ENCODE measurements around the gene HAPLN1.
A peak's percentile ranks its signal among the peaks of the same experiment; 100 is the strongest.

The HAPLN1 gene

DNA sequence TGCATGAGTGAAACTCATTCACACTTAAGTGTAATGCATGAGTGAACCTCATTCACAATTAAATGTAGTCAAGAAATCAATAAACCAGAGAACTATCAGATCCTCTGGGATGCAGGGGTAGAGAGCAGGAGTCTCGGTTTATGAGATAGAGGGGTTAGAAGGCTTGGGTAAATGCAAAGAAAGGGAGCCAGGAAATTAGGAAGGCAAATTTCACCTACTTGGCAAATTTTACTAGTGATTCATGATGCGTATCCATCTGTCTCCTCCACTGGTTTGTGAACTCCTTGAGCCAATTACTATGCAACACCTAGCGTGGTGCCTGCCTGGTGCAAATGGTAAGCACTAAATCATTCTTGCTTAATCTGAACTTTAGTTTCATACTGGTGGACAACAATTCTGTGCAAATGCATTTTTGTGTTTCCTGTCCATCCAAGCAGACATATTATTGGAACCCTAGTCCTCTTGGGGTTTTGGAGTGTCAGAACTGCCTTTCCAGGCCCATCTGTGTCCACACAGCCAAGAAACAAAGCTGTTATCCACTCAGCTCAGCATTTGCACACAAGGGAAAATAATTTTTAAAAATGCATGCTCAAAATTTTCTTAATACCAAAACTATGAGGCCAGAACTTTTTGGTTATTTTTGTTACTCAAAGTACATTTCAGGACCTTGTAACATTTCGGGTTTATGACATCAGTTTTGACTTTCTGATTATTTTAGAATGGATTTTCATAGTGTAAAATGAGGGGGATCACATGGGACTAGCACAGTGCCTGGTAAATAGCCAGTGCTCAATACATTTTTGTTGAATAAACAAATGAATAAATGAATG, 5.2 kb downstream of the HAPLN1 start:
- no peak for DNase-seq

DNA sequence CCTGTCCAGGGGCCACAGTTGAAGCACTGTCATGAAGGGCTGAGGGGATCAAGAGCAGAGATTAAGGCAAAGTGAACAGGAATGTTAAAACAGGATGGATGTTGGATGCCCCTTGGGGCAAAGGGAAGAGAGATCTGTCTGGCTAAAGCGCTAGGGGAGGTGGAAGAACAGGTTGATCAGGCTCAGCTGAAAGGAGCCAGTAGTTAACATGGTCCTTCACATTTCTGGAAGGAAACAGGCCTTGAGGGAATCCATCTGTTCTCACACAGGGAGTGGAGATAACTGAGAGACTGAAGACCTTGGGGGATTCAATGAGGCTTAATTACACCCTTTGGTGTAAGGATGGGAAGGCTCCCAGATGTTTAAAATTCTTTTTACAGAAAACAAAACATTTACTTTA, 5.8 kb downstream of the HAPLN1 start:
- no peak for DNase-seq

DNA sequence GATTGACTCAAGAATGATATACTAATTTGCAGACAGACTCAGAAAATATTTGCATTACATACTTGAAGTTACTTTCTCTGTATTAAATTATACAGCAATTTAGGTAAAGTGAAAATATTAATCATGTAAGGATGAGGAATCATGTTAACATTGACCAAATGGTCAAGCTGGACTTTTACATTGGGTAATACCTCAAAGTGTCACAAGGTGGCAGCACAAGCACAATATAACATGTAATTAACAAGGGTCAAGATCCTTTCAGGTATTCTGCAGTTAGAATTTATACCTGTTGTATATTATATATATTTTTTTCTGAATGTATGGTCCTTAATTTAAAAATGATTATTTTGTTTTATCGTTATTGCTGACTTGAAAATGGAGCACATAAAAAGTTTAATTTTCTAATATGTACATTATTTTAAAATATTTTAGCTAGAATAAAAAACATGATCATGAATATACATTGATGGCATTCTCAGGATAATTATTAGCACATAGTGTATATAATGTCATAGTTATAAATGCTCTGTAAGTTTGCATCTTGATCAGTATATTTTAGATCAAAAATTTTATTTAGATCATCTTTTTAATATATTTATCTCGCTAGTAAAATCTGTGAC, 8.6 kb downstream of the HAPLN1 start:
- peak; percentile 16 to 30 for DNase-seq

DNA sequence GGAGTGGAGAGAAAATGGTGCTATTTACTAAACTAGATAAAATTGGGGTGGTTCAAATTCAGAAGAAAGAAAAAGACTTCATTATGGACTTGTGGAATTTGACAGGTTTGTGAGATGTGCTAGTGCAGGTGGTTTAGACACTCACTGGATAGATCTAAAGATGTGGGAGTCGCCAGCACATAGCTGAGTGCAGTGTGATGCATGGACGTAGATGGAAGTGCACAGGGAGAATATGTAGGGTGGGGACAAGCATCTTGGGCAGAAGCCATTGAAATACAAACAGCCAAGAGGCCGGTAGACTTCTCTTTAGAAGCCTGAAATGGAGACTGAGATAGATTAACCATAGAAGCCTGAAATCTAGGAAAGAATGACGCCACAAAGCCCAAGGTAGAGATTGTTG, 10.7 kb downstream of the HAPLN1 start:
- no peak for DNase-seq

DNA sequence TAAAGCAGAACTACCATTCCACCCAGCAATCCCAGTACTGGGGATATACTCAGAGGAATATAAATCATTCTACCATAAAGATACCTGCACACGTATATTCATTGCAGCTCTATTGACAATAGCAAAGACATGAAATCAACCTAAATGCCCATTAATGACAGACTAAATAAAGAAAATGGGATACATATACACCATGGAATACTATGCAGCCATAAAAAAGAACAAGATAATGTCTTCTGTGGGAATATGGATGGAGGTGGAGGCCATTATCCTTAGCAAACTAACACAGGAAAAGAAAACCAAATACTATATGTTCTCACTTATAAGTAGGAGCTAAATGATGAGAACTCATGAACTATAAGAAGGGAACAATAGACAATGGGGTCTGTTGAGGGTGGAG, 12.5 kb downstream of the HAPLN1 start:
- no peak for DNase-seq

DNA sequence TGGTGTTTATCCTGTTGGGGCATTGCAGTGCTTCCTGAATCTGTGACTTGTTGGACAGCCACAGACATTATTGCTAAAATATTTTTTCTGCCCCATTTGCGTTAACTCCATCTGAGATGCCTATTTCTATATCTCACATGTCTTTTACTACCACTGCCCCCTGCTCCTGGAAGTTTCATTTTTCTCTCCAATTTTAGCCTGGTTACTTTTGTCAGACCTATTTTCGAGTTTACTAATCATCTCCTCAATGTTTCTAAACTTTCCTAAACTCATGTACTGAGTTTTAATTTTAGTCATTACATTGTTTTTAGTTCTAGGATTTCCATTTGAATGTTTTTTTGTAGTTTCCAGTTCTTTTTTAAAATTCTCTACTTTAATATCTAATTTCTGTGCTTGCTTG, 17.6 kb downstream of the HAPLN1 start:
- DNase-seq, result no peak

DNA sequence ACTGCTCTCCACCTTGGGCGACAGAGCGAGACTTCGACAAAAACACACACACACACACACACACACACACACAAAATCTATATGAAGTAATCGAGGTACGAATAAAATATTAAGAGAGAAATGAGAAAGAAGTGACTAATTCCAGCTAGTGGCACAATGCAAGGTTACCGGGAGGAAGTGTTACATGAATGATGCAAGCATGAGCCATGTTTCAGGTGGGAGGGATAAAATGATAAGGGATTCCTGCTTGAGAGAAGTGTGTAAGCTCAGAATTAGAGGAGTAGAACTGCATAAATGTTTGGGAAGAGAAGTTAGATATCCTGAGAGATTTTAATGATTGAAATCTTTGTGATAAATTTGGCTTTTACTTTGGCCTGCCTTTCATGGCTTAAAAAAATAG, 18.8 kb downstream of the HAPLN1 start:
- DNase-seq, result no peak

DNA sequence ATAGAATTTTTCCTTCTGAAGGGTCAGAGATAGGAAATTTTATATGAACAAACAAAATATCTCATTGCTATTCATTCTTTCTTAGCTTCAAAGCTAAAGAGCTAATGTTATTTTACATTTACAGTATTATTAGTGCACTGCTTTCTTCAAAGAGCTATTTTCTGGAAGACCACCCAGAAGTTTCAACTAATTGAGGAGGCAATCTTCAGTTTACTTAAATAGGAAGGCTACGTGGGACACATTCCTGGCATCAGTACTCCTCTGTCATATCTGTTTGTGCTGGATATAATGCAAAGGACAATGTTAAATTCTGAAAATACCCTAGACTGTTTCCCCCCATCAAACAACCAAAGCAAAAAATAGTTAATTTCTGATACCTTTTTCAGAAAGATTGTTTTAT, 30.8 kb downstream of the HAPLN1 start:
- DNase-seq, result no peak

DNA sequence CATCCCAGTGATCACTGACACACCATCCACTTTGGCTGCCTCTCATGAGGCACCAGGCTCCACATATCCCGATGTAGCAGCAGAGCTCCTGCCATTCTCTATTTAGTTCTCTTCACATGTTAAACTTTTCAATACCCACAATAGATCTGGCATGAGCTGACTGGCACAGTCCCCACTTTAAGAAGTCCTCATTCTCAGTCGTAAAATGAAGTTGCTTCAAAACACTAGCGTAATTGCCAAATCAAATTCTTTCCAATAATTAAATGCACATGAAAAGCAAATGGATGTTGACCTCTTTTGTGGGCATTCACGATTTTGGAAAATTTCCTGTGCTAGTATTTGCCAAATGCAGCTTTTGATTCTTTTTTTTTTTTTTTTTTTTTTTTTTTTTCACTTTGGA, 32.4 kb downstream of the HAPLN1 start:
- no peak for DNase-seq

DNA sequence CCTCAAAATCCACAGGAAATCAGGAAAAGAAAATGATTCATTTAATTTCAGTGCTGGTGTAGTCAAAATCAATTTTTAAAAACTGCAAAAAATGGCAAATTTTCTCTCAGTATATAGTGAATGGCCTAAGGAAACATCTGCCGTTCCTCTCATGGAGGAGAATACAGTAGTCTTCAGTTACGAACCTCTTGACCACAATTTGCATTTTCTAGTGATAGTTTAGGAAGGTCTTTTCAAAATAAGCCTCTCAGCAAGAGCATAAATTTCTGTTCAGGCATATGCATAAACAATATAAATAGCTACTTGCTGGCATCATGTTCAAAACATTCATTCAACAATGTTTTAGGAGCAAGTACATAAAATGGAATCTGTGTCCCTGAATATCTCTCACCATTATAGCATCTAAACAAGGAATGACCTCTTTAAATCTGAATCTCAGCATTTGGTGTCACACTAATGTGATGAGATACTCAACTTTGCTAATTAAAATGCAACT, 33.5 kb downstream of the HAPLN1 start:
- no peak for DNase-seq

DNA sequence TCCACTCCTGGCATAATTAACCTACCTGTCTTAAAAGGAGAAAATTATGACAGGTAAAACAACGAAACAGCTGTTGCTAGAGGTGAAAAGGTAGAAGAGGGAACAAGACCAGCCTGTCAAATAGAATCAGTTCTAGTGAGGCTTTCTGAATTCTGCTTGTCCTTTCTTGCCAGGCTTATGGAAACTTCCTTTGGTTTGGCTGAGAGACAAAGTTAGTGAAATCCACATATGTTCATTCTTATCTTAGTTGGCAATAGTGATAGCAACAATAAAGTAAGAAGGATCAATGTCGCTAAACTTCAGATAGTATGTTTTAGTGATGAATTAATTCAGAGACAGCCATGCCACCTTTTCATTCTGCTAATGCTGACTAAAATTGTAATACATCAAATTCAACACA, 34.4 kb downstream of the HAPLN1 start:
- no peak for DNase-seq

DNA sequence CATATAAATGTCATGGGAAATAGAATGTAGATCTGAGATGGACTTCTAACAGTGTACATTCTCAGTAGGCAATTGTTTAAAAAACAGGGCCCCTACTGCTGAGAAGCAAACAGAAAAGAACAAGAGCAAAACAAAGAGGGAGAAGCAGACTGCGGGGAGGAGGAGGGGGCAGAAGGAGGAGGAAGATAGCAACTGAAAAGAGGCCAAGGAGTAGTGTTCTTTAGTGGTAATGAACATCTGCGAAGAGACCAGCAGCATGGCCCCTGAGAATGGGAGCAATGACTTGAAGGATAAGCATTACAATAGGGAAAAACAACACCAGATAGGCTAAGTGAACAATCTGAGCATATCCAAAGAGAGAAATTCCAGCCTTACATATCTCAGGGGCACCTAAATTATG, 36.8 kb downstream of the HAPLN1 start:
- no peak for DNase-seq

DNA sequence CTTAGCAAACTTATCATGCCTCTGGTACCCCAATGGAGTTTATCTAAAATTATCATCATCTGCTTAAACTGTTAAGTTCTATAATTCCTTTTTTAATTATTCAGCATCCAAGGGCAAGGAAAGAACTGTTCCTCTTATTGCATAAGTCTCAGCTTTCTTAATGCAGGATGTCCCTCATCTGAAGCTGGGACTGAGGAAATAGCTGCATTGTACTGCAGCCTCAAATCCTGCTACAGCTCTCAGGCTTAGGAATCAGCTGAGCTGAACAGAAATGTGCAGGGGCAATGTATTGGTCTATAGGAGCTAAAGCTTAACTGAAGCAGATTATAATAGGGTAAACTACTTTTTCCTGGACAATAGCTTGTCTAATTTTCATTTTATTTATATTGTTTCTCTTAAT, 48.0 kb downstream of the HAPLN1 start:
- DNase-seq, result peak in 1 of 2 experiments; percentile 2

DNA sequence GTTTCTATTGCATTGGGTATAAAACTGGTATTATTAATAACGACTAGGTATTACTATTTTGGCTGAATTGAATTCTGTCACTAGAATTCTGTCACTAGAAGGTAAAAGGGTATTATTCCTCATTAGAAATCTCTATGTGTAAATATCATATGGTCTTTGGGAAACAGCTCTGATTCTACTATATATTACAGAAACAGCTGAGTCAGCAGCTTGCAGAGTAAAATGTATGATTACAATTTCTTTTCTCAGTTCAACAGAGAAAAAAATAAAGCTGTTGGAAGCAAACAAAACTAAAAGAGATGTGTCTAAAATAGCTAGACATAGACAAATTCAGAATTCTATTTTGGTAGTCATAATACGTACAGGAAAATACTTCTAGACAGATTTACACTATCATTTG, 48.5 kb downstream of the HAPLN1 start:
- DNase-seq, result no peak

DNA sequence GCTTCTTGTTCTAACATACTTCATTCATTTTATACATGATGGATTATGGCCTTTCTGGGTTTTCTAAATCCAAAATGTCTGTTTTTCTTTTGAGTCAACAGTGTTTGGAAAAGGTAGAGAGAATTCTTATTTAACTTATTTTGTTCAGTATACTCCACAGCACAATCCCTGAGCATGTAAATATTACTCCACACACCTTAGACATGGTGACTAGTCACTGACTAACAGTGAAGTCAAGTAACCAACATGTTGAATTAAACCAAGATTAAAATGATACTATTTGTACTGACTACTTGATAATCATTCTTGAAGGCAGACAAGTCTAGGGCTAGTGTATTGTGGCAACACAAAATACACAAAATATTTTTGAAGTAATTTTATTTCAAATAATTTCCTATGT, 55.0 kb downstream of the HAPLN1 start:
- DNase-seq, result no peak

DNA sequence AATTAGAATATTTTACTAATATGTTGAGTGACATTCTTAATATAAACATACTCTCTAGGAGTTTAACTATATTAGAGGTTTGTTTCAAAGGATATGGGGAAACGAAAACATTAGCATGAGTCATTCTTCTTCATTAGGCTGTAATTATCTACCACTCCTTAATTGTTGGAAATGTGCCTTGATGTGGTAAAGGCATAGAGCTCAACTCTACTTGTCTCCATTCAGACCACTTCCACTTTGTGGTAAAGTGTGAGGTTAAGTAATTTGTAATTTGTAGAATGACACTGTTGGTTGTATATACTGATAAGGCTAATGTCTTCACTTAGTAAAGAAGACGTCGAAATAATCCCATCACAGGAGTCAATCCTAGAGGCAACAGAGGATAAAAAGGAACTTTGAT, 58.1 kb downstream of the HAPLN1 start:
- peak; percentile 65 to 75 for DNase-seq

DNA sequence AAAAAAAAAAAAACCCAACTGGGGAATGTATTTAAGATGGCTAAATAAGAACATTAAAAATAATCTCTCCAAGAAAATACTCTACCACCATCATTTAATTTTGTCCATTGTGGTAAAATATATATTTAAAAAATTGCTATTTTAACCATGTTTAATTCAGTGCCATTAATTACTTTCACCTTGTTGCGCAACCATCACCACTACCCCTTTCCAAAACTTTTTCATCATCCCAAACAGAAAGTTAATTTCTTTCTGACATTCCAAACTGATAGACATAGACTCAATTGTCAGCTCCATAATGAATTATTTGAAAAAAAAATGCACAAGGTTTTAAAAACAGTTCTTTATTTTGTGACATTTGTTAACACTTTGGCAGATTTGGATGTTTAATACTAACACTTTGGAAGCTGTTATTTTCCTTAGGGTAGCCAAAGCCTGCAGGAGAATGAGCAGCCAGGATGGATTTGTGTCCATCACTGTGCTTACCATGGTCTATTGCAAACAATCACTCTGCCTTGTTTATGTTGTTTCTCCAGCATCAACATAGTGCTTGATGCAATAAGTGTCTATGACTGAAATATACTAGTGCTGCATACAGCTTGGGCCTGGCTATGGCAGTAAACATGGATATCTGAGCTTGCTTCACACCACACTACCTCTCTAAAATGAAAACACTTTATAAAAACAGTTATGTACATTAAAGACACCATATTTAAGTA, 62.7 kb downstream of the HAPLN1 start:
- no peak for DNase-seq

DNA sequence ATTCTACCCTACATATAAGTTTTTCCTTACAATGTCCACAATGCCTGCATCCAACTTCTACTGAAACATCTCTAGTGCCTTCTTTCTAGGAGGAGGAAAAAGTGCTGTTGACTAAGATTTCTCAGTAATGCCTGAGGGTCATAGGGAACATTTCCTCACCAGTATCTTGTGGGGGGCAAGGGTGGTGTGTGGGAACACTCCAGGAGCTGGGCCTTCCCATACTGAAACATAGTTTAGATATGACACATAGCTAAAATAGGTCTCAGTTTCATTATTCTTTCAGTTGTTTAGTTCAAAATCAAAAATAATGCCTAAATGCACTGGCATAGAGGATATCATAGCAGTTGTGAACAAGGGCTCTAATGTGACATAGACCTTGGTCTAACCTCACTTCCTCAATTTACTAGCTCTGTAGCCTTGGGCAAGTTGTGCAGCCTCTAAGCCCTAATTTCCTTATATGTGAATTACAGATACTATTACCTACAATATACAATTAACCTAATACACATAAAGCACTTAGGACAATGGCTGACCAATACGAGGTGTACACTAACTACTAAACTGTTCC, 66.1 kb downstream of the HAPLN1 start:
- peak; percentile 48 for DNase-seq

DNA sequence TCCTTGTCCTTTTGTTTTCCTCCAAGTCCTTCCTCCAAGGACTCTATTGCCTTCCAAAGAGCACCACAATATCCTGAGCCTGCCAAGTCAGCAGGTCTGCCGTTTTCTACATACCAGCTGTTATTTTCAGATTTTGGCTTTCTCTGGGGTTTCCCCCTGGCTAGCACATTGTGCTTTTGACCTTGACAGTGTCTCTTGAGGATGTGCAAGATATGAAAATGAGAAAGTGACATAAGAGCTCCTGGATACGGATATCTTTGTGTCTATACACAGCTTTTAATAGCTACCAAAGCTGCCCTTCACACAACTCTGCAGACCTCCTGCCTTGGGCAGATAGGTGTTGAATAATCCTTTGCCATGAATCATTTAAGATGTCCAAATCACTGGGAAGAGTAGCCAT, 67.0 kb downstream of the HAPLN1 start:
- no peak for DNase-seq

DNA sequence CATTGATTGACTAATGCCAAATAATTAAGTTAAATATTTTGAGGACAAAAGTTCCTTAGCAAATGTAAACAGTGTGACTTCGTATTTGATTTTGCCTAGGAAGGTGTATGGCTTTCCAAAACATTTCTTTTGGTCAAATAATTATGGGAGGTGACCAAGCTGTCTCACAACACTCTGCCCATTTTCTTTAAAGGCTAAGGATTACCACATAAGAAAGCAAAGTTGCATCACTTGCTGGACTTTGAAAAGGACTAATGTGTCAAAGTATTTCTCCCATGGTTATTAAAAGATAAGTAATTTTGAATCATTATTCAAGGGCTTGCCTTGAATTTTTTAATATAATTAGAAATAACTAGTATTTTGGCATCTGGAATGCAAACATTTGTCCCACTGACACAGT, 74.7 kb downstream of the HAPLN1 start:
- DNase-seq, result no peak

DNA sequence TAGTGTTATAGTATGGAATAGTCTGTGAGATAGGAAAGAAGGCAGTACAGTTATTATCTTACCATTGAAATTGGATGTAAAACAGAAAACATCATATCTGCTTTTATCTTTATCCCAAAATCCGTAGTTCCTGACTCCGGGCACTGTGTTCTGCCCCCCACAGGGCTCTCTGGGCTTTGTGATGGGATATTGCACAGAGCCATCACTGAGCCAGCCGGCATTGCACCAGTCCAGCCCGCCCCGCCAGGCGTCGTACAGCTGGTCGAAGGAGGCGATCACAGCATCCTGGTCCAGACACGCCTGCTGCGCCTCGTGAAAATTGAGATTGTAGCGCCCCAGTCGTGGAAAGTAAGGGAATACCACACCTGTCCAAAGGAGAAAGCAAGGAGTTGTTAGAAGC, 76.4 kb downstream of the HAPLN1 start:
- DNase-seq, result no peak

DNA sequence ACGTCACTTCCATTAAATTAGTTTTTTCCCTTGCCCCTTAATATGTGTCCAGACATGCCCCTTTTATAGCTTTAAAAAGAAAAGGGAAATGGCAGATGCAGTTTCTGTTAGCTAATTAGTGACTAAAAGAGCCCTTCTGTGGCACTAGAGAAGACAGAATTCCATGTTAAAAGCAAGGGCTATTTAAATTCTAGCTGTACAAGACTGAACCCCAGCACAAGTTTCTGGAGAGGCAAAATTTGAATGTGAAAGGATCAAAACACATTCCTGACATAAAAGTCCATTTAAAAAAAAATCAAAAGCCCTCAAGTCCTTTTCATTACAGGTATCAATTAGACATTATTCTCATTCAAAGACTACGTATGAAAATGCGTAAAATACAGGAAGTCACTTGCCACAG, 78.7 kb downstream of the HAPLN1 start:
- no peak for DNase-seq

DNA sequence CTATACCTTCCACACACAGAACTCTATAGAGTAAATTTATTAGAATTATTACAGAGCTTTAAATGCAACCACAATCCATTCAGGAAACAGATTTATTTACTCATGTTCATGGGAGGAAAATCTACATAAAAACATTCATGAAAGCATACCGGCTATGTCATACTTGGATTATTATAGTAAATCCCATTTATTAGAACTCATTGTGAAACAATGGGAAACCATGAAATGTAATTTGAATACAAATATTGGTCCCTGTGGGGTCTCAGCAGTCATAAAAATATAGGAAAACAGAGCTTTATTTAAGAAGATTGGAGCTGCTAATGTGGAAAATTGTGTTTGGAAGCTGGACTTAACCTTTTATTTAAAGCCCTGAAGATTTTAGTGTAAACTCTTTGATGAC, 80.7 kb downstream of the HAPLN1 start:
- DNase-seq, result no peak

DNA sequence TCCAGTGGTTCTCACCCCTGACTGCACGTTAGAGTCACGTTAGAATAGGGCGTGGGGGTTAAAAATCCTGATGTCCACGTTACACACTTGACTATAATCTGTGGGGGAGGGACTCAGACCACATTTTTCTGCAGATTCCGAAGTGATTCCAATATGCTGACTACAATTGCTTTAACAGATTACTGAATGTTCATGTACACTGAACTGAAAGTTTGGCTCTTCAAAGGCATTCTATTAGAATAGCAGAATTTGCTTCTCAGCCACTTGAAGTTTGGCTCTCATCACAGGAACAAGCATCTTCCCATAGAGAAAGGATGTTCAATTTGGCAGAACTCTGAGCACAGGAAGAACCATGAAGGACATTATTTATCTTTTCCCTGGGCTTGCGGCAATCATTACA, 84.5 kb downstream of the HAPLN1 start:
- DNase-seq, result no peak
